HL-60/S4 (cell line): ENCODE data around the gene POM121L2.

Experiments
- in situ Hi-C: fragments of 300-500 bp; cut with MboI; formaldehyde crosslinking; loops from 2 replicates; pipeline ENCODE4 v1.14.3; 2022; ENCODE audit warnings: low sequenced_read_pairs

Gene POM121L2

DNA sequence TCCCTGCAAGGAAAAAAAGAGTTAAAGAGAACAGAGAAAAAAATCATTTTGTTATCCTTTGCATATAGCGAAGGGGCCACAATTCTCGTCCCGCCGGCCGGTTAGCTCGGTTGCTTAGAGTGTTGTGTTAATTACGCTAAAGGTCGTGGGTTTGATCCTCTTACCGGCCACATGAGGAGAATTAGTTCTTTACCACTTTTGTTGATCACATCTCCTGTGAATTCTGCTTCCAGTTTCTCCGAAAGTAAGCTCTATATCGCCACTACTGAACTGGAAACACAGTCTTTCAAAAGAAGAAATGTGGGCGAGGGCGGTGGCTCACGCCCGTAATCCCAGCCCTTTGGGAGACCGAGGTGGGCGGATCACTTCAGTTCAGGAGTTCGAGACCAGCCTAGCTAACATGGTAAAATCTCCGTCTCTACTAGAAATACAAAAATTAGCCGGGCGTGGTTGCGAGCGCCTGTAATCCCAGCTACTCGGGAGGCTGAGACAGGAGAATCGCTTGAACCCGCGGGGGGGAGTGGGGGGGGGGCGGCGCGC lies 51.2 kb downstream of the POM121L2 start:
- in situ Hi-C loops = no loop called here

DNA sequence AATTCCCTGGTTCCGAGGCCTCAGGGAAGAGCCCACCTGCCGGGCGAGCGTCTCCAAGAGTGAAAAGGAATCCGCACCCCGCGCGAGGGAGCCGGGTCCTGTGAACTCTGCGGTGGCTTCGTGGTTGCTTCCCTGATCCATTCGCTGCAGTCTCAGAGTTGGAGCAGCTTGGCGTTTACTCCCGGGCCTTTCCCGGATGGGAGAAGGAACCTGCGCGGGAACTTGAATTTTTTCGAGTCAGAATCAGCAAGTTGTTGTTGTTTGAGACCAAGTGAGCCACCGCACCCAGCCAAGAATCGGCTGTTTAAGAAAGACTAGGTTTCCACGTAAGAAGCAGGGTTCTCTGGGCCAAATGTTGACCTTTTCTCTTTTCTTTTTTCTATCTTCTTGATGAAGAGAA lies 51.7 kb downstream of the POM121L2 start:
- in situ Hi-C loops = no loop called here
